ENCODE measurements around the gene ASTN2.
"Not testable (repeated sequence)": the region's sequence is repeated elsewhere in the genome, so short reads cannot be mapped to it uniquely, and the experiment has no call there.

ASTN2 gene

GRCh38 chr9:116855881-116856662 is 558.8 kb downstream of the ASTN2 start:
- H3K4me2 ChIP-seq: no peak overlapping the region

DNA sequence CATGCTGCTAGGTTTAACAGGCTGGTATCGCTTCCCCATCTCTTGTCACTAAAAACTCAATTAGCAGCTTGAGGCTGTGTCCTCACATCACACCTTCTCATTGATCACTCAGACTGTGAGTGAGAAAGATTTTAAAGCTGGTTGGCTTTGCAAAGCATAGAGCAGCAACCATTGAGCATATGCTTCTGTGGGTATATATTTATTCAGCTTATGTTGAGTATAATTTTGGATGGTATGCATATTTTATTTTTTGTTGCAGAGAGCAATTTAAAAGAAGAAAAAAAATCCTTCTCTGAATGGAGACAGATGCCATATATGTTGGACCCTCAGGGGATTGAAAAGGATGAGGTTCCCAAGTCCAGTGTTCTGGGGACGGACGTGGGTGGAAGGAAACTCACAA is 565.1 kb downstream of the ASTN2 start:
- Histone ChIP-seq H3K9ac (no peak overlapping the region), H3K36me3 (no peaks in the 10 kb centered on the region), H3K4me2 (no peak overlapping the region), H4K20me1 (no peaks in the 10 kb centered on the region), H3K4me1 (0 out of 20 replicates have a peak, but pooled peaks cover 0 to 2% (median 0%) of the 10 kb centered on the region in 10 experiments), H3K27ac (no peak overlapping the region), H3K4me3 (no peak overlapping the region), H3K9me3 (replicated peaks in 1 of 11) (no peaks in the 10 kb centered on the region), H3K27me3 (no peaks in the 10 kb centered on the region)
- no peak for TF ChIP-seq Cebpa-rat (IDR thresholded peaks at IDR 0.05)

More at GRCh38 chr9:116855881-116856662, 558.8 kb downstream of the ASTN2 start:
- Histone ChIP-seq H3K4me1 (peaks cover 0 to 17% (median 15%) of the 10 kb centered on the region in 10 experiments; a peak in 13 of 20 replicates), H3K4me3 (no peak overlapping the region), H3K9me3 (replicated peaks in 1 of 11) (no peaks in the 10 kb centered on the region), H3K27ac (no peak overlapping the region), H3K9ac (no peak overlapping the region), H4K20me1 (no peaks in the 10 kb centered on the region), H3K36me3 (peaks cover 0 to 7% (median 0%) of the 10 kb centered on the region in 11 experiments; a peak in 1 of 22 replicates), H3K27me3 (no peaks in the 10 kb centered on the region)
- TF ChIP-seq Cebpa-rat (IDR thresholded peaks at IDR 0.05): no peak

DNA sequence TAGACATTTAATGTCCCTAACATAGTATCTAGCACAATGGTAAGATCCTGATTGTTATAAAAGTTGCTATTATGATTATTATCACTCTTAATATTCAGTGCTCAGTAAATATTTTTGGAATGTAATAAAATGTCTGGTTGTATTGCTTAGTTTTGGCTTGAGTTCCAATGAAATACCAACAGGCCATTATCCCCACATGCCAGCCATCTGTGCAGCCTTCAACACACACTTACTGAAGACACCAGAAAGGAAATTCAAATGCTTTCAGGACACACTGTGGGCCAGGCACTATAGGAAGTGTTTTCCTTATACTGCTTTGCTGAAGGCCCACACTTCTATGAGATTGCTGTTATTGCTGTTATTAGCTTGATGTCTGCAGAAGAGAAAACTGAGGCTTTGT is 570.2 kb downstream of the ASTN2 start:
- H3K27ac ChIP-seq: no peak overlapping the region
- H3K4me3 ChIP-seq: no peak overlapping the region
- H4K20me1 ChIP-seq: no peaks in the 10 kb centered on the region
- peaks cover 4 to 14% (median 12%) of the 10 kb centered on the region in 11 experiments; a peak in 17 of 22 replicates for H3K9me3 ChIP-seq (replicated peaks in 1 of 11)
- H3K27me3 ChIP-seq: no peaks in the 10 kb centered on the region
- TF ChIP-seq Cebpa-rat (IDR thresholded peaks at IDR 0.05): no peak
- no peak overlapping the region; a peak in 1 of 22 replicates for H3K4me2 ChIP-seq
- no peak overlapping the region for H3K9ac ChIP-seq
- H3K4me1 ChIP-seq: peaks cover 0 to 18% (median 12%) of the 10 kb centered on the region in 10 experiments; a peak in 13 of 20 replicates
- no peaks in the 10 kb centered on the region for H3K36me3 ChIP-seq

DNA sequence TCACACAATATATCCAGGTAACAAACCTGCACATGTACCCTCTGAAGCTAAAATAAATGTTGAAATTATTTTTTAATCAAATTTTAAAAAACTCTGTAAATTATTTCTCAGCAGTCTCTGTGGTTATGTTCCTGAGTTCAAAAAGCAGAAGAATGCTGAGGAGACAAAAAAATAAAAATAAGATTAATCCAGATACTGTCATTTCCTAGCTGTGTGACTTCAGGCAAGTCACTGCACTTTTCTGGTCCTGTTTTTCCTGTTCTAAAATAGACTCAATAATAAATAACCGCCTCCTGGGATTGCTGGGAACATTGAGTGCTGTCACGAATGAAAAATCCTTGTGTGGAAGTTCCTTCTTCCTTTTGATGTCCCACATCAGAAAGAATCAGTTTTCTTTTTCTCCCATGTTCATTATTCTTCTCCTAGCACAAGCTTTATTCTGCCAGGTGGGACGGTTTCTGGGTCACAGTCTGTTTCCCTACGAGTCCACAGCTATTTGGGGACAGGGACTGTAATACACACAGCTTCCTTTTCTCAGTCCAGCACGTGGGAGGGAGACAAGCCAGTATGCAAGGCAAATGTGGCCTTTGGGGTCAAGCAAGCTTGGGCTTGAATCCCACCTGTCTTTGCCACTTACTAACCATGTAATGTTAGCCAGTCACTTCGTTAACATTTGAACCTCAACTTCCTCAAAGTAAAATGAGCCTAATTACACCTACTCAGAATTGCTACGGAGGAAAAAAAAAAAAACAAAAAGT is 570.8 kb downstream of the ASTN2 start:
- Histone ChIP-seq H3K9ac (no peak overlapping the region), H3K4me2 (peak overlapping the region in 6 of 11 experiments; percentile 14 to 54 (median 42); a peak in 11 of 22 replicates), H3K36me3 (no peaks in the 10 kb centered on the region), H4K20me1 (no peaks in the 10 kb centered on the region), H3K9me3 (replicated peaks in 1 of 11) (peaks cover 4 to 14% (median 12%) of the 10 kb centered on the region in 11 experiments; a peak in 17 of 22 replicates), H3K4me1 (peaks cover 0 to 18% (median 12%) of the 10 kb centered on the region in 10 experiments; a peak in 13 of 20 replicates), H3K4me3 (no peak overlapping the region), H3K27me3 (no peaks in the 10 kb centered on the region), H3K27ac (no peak overlapping the region)
- TF ChIP-seq Cebpa-rat (IDR thresholded peaks at IDR 0.05): no peak

DNA sequence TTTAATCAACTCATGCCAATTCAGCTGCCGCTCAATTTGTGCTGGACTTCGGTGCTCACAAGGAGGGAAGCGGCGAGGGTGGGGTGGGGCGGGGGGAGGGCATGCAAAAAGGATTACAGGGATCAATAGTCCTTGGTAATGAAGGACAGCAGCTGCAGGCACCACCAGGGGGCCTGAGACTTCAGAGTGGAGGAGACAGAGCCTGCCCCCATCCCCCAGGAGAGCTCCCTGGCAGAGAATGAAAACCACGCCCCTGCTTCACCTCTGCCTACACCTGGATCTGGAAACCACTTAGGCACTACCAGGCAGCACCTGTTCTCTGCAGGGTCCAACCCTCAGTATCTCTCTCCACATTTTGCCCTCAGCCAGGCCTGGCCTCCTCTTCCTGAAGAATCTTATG is 572.2 kb downstream of the ASTN2 start:
- H3K4me3 ChIP-seq: no peak overlapping the region
- H3K9ac ChIP-seq: no peak overlapping the region

DNA sequence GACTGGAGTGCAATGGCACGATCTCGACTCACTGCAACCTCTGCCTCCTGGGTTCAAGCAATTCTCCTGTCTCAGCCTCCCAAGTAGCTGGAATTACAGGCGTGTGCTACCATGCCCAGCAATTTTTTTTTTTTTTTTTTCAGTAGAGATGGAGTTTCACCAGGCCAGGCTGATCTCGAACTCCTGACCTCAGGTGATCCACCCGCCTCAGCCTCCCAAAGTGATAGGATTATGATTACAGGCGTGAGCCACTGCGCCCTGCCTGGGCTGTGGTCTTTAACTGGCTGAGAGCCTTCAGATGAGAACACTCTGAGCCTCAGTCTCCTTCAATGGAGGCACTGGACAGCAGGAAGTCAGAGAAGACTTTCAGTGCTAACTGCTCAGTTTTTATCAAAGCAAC is 576.4 kb downstream of the ASTN2 start:
- H4K20me1 ChIP-seq, H3K4me1 ChIP-seq, H3K9ac ChIP-seq, H3K4me2 ChIP-seq, H3K36me3 ChIP-seq, H3K27me3 ChIP-seq, H3K27ac ChIP-seq, H3K4me3 ChIP-seq: not testable (repeated sequence)
- H3K9me3 ChIP-seq (replicated peaks in 1 of 11): peaks cover 4 to 14% (median 12%) of the 10 kb centered on the region in 11 experiments; a peak in 17 of 22 replicates

More for the DNA sequence above, 572.2 kb downstream of the ASTN2 start:
- H3K36me3 ChIP-seq: no peaks in the 10 kb centered on the region
- TF ChIP-seq Cebpa-rat (IDR thresholded peaks at IDR 0.05): no peak
- no peak overlapping the region for H3K27ac ChIP-seq
- no peaks in the 10 kb centered on the region for H4K20me1 ChIP-seq
- H3K4me2 ChIP-seq: no peak overlapping the region
- H3K9me3 ChIP-seq (replicated peaks in 1 of 11): peaks cover 4 to 14% (median 12%) of the 10 kb centered on the region in 11 experiments; a peak in 17 of 22 replicates
- H3K4me1 ChIP-seq: peaks cover 0 to 18% (median 12%) of the 10 kb centered on the region in 10 experiments; a peak in 13 of 20 replicates
- H3K27me3 ChIP-seq: no peaks in the 10 kb centered on the region

DNA sequence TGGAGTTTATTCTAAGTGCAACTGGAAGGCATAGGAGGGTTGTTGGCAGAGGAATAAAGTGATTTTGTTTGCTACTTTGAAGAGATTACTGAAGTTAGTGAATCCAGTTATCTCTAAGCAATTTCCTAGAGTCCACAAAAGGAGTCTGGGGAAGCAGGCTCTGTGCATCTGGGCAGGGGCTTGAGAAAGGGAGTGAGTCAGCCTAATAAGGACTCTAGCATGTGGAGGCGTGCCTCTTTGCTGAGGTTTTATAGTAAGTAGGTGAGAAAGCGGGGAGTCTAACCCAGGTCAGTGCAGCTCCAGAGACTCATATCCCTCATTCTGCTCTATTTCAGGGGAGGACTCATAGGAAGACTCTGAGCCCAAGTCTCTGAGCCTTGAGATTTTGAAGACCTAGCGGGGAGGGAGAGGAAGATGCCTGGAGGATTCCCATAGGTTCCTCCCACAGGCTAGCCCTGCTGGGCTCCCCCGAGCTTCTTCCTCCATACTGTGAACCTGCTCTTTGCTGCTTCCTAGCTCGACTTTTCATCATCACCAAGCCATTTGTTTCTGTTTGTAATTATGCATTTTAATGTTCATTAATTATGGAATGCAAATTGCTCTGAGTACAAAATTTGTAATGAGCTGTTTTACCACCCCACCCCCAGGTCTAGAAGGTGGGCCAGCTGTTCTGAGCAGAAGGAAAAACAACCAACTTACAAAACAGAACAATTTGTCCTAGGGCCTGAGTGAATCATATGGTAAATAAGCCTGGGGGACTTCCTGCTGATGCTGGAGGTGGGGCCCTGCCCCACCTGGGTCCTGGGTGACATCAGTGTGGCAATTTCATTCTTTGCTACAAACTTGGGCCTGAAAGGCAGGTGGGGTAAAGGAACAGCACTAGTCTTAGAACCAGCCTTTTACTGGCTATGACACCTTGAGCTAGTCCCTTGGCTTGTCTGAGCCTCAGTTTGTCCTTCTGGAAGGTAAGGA is 577.6 kb downstream of the ASTN2 start:
- Histone ChIP-seq H3K4me1 (no peaks in the 10 kb centered on the region), H3K4me3 (no peak overlapping the region), H3K9me3 (replicated peaks in 1 of 11) (peaks cover 4 to 14% (median 12%) of the 10 kb centered on the region in 11 experiments; a peak in 17 of 22 replicates), H3K4me2 (no peak overlapping the region), H3K9ac (no peak overlapping the region), H4K20me1 (no peaks in the 10 kb centered on the region), H3K27me3 (no peaks in the 10 kb centered on the region), H3K27ac (no peak overlapping the region), H3K36me3 (no peaks in the 10 kb centered on the region)
- no peak for TF ChIP-seq Cebpa-rat (IDR thresholded peaks at IDR 0.05)

DNA sequence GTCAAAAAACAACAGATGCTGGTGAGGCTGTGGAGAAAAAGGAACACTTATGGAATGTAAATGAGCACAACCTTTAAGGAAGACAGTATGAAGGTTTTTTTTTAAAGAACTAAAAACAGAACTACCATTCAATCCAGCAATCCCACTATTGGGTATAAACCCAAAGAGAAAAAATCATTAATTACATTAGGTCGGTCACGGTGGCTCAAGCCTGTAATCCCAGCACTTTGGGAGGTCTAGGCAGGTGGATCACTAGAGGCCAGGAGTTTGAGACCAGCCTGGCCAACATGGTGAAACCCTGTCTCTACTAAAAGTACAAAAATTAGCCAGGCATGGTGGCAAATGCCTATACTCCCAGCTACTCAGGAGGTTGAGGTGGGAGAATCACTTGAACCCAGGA is 584.5 kb downstream of the ASTN2 start:
- H3K9ac ChIP-seq; H4K20me1 ChIP-seq; H3K27me3 ChIP-seq; H3K9me3 ChIP-seq (replicated peaks in 1 of 11); H3K4me1 ChIP-seq; H3K27ac ChIP-seq; H3K36me3 ChIP-seq; H3K4me3 ChIP-seq; H3K4me2 ChIP-seq: not testable (repeated sequence)

Measured in BLaER1 treated with 17β-estradiol and CSF1 and Interleukin-3, amounts not matched to agents 10 nM and 100 nM (cell line).